Brain microvascular endothelial cell (primary cell): Measurements from ENCODE around the gene ALPL.

Experiments used
- DNase-seq: peaks from one replicate; pipeline ENCODE4 v3.0.0-alpha.2; 2020
- H3K27ac ChIP-seq: fragments of 250-450 bp; sonication (Bioruptor Pico); 2 replicates; pipeline ENCODE4 v1.5.1; 2020; ENCODE audit warnings: mild to moderate bottlenecking, moderate library complexity
- H3K27me3 ChIP-seq: fragments of 250-450 bp; sonication (Bioruptor Pico); replicated peaks from 2 replicates; pipeline ENCODE4 v1.5.1; 2020; ENCODE audit warnings: mild to moderate bottlenecking
- H3K36me3 ChIP-seq: fragments of 250-450 bp; sonication (Bioruptor Pico); replicated peaks from 2 replicates; pipeline ENCODE4 v1.5.1; 2020; ENCODE audit warnings: mild to moderate bottlenecking
- H3K4me3 ChIP-seq: 2 replicates; pipeline ENCODE4 v1.5.1; 2011; ENCODE audit warnings: low read depth, mild to moderate bottlenecking, control low read depth, low read length, moderate library complexity
- CTCF ChIP-seq: IDR thresholded peaks from 2 replicates; pipeline ENCODE4 v1.5.1; 2011; ENCODE audit warnings: low read depth, mild to moderate bottlenecking, moderate library complexity, low read length, control low read depth, inconsistent platforms; ENCODE audit errors: missing control alignments
- in situ Hi-C: cut with HindIII; loops from 2 replicates; pipeline ENCODE4 v1.10.0; 2017; ENCODE audit warnings: low sequenced_read_pairs, low pct_ligation_motif_present

ALPL gene

DNA sequence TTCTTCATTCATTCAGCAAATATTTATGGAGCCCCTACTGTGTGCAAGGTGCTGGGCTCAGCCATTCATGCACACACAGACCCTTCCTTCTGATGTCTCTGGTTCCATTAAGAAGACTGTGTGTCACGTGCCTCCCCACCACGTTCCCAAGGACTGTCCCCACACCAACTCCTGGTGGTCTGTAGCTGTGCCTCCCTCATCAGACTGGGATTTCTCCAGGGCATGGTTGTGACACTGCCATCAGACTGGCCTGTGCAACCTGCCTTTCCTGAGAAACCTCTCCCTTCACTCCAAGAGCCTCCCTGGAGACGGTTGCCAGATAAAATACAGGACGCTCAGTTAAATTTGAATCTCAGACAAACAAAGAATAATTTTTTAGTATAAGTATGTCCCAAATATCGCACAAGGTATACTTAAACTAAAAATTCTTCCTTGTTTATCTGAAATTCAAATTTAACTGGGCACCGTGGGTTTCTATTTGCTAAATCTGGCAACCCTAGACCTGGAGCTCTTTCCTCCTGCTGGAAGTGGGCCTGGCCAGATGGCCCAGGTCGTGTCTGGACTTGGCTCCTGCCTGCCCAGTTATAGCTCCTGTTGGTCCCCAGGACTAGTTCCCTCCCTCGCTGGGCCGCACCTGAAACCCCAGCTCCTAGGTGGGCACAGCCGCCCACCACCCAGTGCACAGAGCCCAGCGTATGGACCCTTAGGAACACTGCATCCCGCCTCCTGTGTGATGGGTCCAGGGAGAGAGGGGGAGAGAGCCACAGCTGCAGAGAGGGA, 83.1 kb downstream of the ALPL start:
- no peaks in the 10 kb centered on the region for H3K27me3 ChIP-seq
- no peak for DNase-seq
- H3K4me3 ChIP-seq = no peak overlapping the region
- in situ Hi-C loops = no loop called here
- TF ChIP-seq CTCF = no peak
- no peaks in the 10 kb centered on the region for H3K36me3 ChIP-seq
- no peak overlapping the region for H3K27ac ChIP-seq

DNA sequence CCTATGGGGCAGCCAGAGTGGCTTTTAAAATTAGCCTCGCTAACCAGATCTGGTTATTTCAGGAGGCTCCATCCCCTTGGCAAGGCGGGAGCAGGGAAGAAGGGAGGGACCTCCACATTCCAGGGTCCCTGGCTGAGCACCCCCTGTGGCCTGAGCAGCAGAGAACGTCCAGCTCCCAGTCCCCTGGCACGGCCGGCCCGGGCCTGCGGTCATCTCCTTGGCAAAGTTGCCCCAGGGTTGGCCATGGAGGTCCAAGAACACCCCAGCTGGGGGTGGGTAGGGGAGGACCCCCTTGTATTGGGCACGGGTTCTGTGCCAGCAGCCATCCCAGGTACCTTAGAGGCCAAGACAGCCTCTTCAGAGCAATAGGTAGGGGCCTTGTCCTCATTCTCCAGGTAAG, 84.0 kb downstream of the ALPL start:
- in situ Hi-C loops = no loop called here
- Histone ChIP-seq H3K27me3 (peaks cover under 1% of the 10 kb centered on the region), H3K4me3 (no peak overlapping the region), H3K27ac (no peak overlapping the region), H3K36me3 (no peaks in the 10 kb centered on the region)
- no peak for DNase-seq
- TF ChIP-seq CTCF = no peak

GRCh38 chr1:21594501-21594900, 85.3 kb downstream of the ALPL start:
- no peak overlapping the region for H3K4me3 ChIP-seq
- DNase-seq = no peak
- peaks cover 2% of the 10 kb centered on the region for H3K27me3 ChIP-seq
- TF ChIP-seq CTCF = no peak
- in situ Hi-C loops = no loop called here
- no peaks in the 10 kb centered on the region for H3K36me3 ChIP-seq
- no peak overlapping the region for H3K27ac ChIP-seq

GRCh38 chr1:21594935-21595897, 86.0 kb downstream of the ALPL start:
- no peak overlapping the region for H3K4me3 ChIP-seq
- DNase-seq = peak; percentile 61
- no peaks in the 10 kb centered on the region for H3K36me3 ChIP-seq
- in situ Hi-C loops = no loop called here
- no peak overlapping the region for H3K27ac ChIP-seq
- H3K27me3 ChIP-seq = peaks cover 2% of the 10 kb centered on the region
- peak; percentile 85 for TF ChIP-seq CTCF

DNA sequence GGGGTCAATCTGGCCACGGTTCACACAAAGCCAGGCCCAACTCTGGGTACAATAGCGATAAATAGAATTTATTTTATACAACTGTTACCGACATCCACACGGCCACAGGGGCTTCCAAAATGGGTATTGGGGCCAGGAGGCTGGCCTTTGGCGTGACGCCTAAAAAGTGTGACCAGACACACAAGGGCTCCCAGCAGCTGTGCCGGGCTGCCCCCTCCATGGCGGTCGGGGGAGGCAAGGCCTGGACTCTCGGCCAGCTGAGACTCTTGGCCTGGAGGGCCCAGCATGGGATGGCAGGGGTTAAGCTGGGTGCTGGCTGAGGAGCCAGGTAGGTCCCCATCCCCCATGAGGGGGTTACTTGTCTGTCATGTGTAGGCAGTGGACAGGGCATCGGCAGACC, 87.0 kb downstream of the ALPL start:
- no peak overlapping the region for H3K27ac ChIP-seq
- H3K36me3 ChIP-seq = no peaks in the 10 kb centered on the region
- no peak for DNase-seq
- H3K27me3 ChIP-seq = peaks cover 2% of the 10 kb centered on the region
- in situ Hi-C loops = no loop called here
- TF ChIP-seq CTCF = no peak
- no peak overlapping the region for H3K4me3 ChIP-seq
